WTC11 (cell line): ENCODE data around the gene INVS.

Source experiments
- CBFB ChIP-seq: sonication (generic); formaldehyde crosslinking; IDR thresholded peaks from 2 replicates; pipeline ENCODE4 v1.8.1; 2022; ENCODE audit warnings: mild to moderate bottlenecking, low read depth, missing genetic modification reagents
- CTCF ChIP-seq: fragments of 200-600 bp; IDR thresholded peaks from 2 replicates; pipeline ENCODE4 v1.8.0; 2022; ENCODE audit warnings: antibody characterized with exemption
- JUN ChIP-seq: sonication (generic); formaldehyde crosslinking; IDR thresholded peaks from 2 replicates; pipeline ENCODE4 v1.8.0; 2023; ENCODE audit warnings: mild to moderate bottlenecking, missing genetic modification reagents
- MYBL2 ChIP-seq: sonication (generic); formaldehyde crosslinking; IDR thresholded peaks from 2 replicates; pipeline ENCODE4 v1.8.1; 2023; ENCODE audit warnings: mild to moderate bottlenecking, moderate library complexity, missing genetic modification reagents
- TF ChIP-seq, protein P1 (sequence below): sonication (generic); formaldehyde crosslinking; conservative IDR thresholded peaks from 2 replicates; pipeline ENCODE4 v1.8.1; 2023; ENCODE audit warnings: mild to moderate bottlenecking, low read depth, missing genetic modification reagents, moderate library complexity

DNA sequence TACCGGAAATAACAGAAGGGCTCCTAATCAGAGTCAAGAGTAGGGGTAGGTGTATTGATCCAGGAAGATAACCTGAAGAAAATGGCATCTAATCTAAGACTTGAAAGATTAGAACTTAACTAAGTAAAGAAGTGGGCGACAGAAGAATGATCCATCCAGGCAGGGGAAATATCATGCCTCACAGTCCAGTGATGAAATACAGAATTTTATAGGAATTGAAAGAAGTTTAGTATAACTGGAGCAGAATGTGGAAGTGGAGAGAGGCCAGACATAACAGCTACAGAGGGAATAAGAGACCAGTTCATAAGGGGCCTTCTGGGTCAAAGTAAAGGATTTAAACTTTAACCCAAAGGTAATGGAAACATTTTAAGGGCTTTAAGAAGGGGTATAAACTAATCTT lies 42.5 kb upstream of the INVS start:
- TF ChIP-seq MYBL2 (no peak), CBFB (no peak), CTCF (no peak), JUN (CRISPR knock-in tag) (no peak)
- TF ChIP-seq, protein P1, sequence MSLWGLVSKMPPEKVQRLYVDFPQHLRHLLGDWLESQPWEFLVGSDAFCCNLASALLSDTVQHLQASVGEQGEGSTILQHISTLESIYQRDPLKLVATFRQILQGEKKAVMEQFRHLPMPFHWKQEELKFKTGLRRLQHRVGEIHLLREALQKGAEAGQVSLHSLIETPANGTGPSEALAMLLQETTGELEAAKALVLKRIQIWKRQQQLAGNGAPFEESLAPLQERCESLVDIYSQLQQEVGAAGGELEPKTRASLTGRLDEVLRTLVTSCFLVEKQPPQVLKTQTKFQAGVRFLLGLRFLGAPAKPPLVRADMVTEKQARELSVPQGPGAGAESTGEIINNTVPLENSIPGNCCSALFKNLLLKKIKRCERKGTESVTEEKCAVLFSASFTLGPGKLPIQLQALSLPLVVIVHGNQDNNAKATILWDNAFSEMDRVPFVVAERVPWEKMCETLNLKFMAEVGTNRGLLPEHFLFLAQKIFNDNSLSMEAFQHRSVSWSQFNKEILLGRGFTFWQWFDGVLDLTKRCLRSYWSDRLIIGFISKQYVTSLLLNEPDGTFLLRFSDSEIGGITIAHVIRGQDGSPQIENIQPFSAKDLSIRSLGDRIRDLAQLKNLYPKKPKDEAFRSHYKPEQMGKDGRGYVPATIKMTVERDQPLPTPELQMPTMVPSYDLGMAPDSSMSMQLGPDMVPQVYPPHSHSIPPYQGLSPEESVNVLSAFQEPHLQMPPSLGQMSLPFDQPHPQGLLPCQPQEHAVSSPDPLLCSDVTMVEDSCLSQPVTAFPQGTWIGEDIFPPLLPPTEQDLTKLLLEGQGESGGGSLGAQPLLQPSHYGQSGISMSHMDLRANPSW (CRISPR knock-in tag), result no peak
